HG03378 (cell line): ENCODE measurements around the gene ABCB8.

ENCODE experiments used
- ATAC-seq: cut with Tn5 transposase; IDR thresholded peaks from one replicate; pipeline ENCODE4 v1.9.1; 2021; ENCODE audit warnings: mild to moderate bottlenecking, moderate library complexity; ENCODE audit not compliant: unreplicated experiment

The ABCB8 gene

DNA sequence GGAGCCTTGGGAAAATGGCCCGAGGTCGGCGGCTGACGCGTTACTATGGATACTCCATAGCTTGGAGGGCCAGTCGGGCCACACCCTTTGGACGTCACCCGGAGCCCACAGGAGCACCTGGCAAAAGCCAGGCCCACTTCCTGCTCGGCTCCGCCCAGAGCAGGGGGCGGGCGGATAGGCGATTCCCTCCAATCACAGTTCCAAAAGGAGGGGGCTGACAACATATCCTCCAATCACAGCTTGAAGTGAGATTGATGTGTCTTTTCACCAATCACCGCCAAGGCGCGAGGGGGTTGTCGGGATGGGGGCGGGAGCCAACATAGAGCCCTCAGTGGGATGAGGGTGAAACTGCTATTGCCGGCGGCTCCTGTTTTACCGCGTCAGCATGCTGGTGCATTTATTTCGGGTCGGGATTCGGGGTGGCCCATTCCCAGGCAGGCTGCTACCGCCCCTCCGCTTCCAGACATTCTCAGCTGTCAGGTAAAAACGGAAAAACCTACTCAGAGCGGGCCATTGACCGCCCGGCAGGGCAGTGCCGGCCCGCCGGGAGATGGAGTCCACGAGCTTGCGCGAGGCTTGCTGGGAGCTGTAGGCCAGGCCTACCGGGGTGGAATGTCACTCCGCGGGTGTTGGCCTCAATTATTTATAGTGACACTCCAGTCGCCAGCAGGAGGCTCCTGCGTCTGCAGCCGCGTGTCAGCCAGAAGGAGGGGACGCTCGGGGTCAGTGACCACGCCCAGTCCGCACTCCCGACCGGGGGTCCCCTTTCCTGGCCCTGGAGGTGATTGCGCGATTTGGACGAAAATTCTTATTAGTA, at the start of gene ABCB8:
Gene ABCB8 (plus strand): TSS at position 320 of the 817 bp plus-strand sequence. CDS start 66 bp downstream, at position 386.
- ATAC-seq: peak; percentile 94

DNA sequence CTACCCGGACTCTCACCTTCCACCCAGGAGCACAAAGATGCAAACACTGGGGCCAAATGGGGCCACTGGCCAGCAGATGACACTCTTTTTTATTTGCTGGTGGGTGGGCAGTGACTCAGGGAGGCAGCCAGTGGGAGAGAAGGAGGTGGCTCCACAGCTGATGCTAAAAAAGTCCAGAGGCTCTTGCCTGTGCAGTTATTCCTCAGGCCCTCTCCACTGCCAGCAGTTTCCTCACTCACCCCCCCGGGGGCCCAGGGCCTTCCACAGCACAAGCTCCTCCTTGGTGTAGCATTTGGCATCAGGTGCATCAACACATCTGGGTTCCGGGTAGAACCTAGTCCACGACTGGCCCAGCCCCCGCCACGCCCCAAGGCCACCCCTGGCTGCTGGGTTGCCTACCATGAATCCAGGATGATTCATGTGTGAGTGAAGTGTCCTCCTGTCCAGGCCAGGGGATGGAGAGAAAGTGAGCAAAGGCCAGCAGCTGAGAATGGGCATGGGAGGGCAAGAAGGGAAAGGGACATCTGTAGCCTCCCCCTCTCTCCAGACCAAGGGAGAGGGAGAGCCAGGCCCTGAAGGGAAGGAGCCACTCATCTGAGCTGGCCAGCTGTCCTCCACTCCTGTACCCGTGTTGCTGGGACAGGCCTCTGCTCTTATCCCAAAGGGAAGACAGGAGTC, 48.4 kb upstream of the ABCB8 start:
- no peak for ATAC-seq

DNA sequence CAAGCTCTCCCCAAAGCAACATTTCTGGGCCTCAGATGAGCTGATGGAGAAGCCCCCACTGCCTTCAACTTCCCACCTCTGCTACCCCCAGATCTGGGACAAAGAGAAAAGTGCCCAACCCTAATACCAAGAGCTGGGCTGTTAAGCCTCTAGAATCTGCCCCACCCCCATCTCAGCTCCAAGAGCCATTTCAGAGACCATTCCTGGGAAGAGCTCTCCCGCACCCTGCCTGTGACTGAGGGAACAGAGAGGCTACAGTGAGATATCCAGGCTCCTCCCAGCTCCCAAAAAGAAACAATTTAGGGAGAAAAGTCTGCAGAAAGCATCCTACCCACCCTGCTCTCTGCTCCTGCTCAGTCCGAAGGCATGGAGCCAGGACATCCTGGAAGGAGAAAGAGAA, 47.6 kb upstream of the ABCB8 start:
- ATAC-seq: no peak

DNA sequence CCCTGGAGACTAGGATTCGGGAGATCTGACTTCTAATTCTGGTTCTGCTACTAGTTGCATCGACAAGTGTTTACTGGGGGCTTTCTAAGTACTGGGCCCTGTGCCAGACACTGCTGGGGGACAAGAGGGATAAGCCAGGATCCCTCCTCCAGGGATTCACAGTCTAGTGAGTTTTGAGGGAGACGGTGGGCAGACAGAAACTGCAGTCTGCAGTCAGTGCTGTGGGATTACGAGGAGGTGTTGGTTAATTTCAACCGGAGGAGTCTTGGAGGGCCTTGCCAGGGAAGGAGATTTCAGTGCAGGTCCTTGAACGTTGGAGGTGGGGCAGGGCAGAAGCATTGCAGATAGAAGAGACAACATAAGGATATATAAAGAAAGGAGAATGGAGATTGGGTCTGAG, 46.6 kb upstream of the ABCB8 start:
- no peak for ATAC-seq

DNA sequence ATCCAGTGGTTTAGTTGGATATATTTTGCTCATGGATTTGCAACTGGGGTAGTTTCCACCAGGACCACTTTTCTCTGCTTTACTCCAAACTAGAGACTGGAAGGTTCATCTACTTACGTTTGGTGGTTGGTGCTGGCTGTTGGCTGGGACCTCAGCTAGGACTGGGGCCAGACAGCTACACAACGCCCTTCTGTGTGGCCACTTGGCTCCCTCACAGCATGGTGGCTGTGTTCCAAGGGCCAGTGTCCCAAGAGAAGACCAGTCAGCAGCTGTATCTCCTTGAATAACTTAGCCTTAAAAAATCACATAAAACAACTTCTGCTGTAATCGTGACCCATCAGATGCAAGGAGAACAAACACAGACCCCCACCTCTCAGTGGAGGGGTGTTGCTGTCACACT, 45.9 kb upstream of the ABCB8 start:
- no peak for ATAC-seq

DNA sequence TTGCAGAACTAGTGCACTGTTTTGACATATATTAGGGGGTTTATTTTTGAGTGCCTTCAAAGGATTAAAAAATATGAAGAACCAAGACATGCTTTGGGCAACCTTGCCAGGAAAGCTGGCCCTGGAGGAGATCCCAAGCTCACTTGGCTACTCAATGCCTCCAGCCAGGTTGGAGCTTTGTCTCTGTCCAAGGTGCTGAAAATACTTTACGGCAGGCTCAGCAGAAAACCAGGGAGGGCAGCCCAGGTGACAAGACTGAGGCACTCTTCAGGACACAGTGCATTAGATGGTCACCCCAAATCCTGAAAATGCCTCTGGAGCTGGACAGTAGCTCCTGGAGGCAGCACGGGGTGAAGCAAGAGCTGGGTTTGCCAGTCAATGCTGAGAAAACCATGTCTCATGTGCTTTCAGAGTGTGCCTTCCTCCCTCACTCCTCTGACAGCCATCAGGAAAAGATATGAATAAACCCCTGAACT, 44.3 kb upstream of the ABCB8 start:
- no peak for ATAC-seq

DNA sequence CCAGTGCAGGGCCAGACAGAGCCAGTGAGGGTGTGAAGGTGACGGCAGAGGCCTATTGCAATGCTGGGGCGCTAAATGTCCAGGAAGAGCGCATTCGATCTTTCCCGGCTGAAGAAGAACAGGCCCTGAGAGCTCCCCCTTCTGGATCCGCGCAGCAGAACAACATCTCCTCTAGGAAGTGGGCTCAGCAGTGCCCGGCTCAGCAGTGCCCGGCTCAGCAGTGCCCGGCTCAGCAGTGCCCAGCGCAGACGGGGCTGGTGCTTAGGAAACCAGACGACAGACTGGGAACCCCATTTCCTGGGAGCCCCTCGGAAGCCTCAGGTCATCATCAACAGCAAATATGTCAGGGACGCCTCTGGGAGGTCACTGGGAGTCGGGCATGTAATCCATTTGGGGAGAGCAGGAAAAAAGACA, 42.1 kb upstream of the ABCB8 start:
- no peak for ATAC-seq

DNA sequence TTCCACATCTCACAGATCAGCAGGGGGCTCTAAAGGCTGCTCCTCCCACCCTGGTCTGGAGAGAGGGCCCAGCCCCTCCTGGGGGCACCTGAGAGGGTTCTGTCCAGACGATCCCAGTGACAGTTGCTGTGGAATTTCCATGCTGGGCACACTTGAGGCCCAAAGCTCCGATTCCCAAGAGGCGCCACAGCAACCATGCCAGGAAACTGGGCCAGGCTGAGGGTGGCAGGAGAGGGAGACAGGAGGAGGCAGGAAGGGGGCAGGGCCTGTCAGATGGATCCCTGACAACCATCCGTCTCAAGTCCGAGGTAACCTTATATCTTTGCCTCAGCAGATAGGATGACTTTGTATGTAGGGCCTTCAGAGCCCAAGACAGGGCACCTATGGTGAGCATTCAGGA, 41.7 kb upstream of the ABCB8 start:
- no peak for ATAC-seq

DNA sequence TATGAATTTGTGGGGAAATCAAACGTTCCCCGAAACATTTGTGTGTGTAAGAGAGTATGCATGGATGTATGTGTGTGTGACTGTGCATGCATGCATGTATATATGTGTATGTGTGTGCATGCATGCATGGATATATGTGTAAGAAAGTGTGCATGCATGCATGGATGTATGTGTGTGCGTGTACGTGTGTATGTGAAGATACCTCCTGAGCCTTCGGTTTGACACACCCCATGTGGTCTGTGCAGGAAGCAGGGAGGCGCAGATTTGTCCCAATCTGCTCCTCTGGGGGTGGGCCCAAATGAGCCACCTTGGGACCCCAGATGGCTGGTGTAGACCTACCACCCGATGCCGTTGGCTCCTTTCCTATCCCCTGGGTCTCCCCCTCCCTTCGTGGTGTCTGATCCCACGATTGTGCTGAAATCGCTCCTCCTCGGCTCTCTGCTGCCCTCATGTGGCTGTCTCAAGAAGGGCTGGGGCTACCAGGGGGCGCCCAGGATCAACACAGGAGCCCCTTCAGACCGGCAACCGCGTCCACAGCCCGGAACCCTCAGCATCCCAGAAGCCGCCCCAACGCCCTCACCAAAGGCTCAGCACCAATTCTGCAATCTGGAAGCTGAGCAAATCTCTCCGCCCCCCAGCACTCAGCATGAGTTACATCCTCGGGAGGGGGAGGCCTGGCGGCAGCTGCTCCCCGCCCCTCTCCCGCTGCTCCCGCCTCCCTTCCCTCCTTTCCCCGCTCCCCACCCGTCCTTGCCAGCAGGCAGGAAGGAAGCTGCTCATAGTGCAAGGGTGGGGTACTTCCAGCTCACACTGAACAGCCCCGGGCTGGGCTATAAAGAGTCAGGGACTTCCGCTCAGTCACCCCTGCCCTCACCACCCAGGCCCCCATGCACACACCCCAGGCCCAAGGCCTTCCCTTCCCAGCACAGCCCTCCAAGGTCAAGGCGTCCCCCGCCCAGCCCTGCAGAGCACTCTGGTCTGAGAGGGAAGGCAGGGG, 39.7 kb upstream of the ABCB8 start:
- no peak for ATAC-seq

DNA sequence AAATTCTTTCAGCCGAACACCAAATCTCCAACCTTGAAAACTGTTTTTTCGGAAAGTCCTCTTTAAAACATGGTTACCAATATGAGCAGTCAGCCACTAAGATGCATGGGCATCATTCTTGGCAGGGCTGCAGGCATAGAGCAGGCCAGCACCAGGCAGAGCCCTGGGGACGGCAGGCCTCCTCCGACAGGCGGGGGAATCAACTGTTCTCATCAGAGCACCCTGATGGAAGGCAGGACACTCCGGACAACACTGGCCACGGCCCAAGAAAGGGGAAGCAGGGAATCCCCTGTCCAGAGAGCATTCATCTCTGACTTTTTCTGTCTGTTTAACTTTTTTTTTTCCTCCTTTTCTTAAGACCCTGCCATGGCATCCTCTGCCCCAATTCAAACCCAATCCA, 38.8 kb upstream of the ABCB8 start:
- ATAC-seq: no peak

DNA sequence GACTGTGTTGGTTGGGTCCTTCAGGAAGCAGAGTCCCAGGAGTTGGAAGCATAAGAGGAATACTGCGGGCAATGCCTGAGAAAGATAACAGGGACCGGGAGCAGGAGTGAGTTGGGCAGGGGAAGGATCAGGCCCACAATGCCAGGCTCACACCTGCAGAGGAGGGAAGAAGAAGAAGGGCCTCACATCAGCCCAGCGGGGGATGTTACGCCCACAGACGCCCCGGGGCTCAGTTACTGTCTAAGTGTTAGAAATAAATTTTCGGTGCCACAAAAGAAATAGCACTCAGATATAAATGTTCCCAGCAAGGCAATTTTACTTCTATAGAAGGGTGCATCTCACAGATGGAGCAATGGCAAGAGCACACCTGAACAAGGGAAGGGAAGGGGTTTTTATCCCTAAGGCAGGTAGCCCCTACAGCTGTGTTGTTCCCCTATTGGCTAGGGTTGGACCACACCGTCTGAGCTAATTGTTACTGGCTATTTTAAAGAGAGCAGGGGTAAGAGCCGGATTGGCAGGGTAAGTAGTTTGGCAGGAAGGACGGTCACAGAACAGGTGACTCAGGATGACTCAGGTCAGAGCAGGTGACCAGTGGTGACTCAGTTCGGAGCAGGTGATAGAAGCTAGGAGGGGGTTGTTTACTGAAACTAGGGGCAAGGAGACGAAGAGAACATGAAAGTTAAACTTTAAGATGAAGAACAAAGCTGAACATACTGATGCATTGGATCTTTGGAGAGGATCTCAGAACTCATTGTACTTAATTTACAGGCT, 37.6 kb upstream of the ABCB8 start, which contains the start of gene NOS3:
Gene NOS3 (plus strand): TSS at position 602 of the 771 bp plus-strand sequence. CDS start 2,787 bp downstream, outside the sequence.
- ATAC-seq: no peak

DNA sequence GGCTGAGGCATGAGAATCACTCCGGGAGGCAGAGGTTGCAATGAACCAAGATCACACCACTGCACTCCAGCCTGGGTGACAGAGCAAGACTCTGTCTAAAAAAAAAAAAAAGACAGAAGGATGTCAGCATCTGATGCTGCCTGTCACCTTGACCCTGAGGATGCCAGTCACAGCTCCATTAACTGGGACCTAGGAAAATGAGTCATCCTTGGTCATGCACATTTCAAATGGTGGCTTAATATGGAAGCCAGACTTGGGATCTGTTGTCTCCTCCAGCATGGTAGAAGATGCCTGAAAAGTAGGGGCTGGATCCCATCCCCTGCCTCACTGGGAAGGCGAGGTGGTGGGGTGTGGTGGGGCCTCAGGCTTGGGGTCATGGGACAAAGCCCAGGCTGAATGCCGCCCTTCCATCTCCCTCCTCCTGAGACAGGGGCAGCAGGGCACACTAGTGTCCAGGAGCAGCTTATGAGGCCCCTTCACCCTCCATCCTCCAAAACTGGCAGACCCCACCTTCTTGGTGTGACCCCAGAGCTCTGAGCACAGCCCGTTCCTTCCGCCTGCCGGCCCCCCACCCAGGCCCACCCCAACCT, 36.1 kb upstream of the ABCB8 start:
- ATAC-seq: no peak

DNA sequence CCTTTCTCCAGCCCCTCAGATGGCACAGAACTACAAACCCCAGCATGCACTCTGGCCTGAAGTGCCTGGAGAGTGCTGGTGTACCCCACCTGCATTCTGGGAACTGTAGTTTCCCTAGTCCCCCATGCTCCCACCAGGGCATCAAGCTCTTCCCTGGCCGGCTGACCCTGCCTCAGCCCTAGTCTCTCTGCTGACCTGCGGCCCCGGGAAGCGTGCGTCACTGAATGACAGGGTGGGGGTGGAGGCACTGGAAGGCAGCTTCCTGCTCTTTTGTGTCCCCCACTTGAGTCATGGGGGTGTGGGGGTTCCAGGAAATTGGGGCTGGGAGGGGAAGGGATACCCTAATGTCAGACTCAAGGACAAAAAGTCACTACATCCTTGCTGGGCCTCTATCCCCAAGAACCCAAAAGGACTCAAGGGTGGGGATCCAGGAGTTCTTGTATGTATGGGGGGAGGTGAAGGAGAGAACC, 35.4 kb upstream of the ABCB8 start:
- no peak for ATAC-seq

DNA sequence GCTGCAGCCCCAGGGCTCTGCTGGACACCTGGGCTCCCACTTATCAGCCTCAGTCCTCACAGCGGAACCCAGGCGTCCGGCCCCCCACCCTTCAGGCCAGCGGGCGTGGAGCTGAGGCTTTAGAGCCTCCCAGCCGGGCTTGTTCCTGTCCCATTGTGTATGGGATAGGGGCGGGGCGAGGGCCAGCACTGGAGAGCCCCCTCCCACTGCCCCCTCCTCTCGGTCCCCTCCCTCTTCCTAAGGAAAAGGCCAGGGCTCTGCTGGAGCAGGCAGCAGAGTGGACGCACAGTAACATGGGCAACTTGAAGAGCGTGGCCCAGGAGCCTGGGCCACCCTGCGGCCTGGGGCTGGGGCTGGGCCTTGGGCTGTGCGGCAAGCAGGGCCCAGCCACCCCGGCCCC, 34.7 kb upstream of the ABCB8 start:
- no peak for ATAC-seq

DNA sequence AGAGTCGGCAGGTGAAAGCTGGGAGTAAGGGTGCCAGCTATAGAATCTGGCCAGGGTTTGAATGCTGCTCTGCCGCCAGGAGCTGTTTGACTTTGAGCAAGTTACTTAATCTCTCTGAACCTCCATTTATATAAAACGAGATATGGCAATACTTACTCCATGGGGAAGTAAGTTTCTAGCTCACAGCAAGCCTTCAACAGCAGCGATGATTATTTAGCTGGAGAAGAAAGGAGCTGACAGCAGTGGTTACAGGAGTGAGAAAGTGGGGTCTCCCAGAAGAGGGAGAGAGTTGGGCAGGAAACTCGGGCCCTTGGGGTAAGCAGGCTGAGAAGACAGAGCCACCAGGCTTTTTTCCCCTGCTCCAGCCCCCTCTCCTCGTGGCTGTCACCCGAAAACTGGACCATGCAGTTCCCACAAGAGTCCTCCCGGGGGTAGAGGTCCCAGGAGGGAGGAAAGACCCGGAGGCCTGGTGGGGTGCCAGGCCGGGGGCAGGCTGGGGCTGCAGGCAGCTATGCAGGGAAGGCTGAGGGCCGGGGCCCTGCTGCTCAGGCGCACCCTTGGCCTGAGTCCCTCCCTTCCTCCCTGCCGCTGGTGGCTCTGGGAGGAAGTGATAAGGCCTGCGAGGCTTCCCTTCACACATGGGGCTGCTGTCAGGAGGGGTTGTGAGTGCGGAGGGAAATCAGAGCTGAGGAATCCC, 34.0 kb upstream of the ABCB8 start:
- ATAC-seq: no peak

DNA sequence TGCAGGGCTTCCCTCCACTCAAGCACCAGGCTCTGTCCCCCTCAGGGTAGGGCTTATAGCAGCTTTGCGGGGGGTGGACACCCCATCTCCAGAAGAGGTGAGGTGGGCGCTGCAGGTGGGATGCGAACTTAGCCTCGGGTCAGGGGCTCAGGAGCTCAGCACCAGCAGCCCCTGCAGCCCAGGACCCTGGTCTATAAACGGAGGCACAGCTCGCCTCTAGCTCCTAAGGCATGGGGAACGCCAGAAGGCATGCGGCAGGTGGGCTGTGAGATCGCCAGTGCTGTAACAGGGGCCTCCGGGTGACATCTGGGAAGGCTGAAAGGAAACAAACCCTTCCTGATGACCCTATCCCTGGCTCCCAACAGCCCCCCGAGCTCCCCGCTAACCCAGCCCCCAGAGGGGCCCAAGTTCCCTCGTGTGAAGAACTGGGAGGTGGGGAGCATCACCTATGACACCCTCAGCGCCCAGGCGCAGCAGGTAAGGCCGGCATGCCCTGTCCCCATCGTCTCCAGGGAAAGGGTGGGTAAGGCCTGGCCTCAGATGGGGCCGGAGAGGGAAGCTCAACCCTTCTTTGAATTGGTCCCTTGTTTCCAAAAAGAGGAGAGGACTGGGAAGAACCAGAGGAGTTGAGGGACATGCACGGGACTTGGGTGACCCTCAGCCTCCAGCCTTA, 33.3 kb upstream of the ABCB8 start:
- no peak for ATAC-seq

DNA sequence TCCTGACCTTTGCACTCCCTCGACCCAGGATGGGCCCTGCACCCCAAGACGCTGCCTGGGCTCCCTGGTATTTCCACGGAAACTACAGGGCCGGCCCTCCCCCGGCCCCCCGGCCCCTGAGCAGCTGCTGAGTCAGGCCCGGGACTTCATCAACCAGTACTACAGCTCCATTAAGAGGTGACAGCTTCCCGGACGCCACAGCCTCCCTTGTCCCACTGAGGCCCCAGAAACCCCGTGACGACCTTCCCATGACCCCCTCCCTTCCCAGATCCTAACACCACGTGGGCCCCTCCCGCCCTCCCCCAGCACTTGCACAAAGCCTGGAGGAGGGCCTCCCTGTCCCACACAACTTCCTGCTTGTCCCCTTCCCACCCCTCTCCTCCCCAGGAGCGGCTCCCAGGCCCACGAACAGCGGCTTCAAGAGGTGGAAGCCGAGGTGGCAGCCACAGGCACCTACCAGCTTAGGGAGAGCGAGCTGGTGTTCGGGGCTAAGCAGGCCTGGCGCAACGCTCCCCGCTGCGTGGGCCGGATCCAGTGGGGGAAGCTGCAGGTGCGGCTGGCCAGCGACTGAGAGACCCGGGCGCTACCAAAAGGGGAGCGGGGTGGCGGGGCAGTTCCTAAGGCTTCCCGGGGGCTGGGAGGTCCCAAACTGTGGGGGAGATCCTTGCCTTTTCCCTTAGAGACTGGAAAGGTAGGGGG, 31.7 kb upstream of the ABCB8 start:
- ATAC-seq: no peak

DNA sequence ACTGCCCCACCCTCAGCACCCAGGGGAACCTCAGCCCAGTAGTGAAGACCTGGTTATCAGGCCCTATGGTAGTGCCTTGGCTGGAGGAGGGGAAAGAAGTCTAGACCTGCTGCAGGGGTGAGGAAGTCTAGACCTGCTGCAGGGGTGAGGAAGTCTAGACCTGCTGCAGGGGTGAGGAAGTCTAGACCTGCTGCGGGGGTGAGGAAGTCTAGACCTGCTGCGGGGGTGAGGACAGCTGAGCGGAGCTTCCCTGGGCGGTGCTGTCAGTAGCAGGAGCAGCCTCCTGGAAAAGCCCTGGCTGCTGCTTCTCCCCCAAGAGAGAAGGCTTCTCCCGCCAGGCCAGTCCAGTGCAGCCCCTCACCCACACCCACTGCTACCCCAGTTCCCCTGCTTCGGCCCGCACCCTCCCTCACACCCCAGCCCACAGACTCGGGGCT, 31.2 kb upstream of the ABCB8 start:
- ATAC-seq: no peak
